PC-9 (cell line): ENCODE measurements around the gene OR56A3. TPM values are rescaled to one million over a fixed set of nuclear protein-coding genes. Genes with fewer than 3 reads are reported as not detected.

ENCODE experiments used
- BruUV-seq: library from RNA; stranded (reverse); fragments of 400-500 nt; replicated peaks from 2 replicates; lab custom pipeline; 2021; lab: Mats Ljungman, UMichigan
- CTCF ChIA-PET: fragments of 300-600 bp; sonication (Branson Sonifier 250); formaldehyde crosslinking; loops from one replicate; lab custom pipeline; 2022; ENCODE audit warnings: antibody characterized with exemption; lab: Charles Lee
- POLR2A ChIA-PET: fragments of 300-600 bp; sonication (Branson Sonifier 250); formaldehyde crosslinking; loops from one replicate; lab custom pipeline; 2022; ENCODE audit warnings: antibody characterized with exemption; ENCODE audit not compliant: unreplicated experiment; lab: Charles Lee
- DNase-seq, 2 experiments: peaks; one replicate each; pipeline versions ENCODE4 v3.0.0 to v3.0.0-alpha.2; 2015 to 2022; ENCODE audit warnings: mixed read lengths in 1 of 2
- H2AFZ ChIP-seq: fragments of 200-600 bp; sonication (generic); 2 replicates; pipeline ENCODE4 v1.8.1; 2017; ENCODE audit warnings: antibody characterized with exemption
- H3F3A ChIP-seq: fragments of 200-600 bp; sonication (generic); 2 replicates; pipeline ENCODE4 v1.8.1; 2017; ENCODE audit warnings: antibody characterized with exemption, mild to moderate bottlenecking, low read depth; ENCODE audit not compliant: insufficient read depth
- H3K27ac ChIP-seq: fragments of 200-600 bp; sonication (generic); 2 replicates; pipeline ENCODE4 v1.6.1; 2016; ENCODE audit warnings: mixed run types
- H3K27me3 ChIP-seq: fragments of 200-600 bp; sonication (generic); 2 replicates; pipeline ENCODE4 v1.6.1; 2016; ENCODE audit warnings: low read depth, mixed run types; ENCODE audit not compliant: insufficient read depth
- H3K36me3 ChIP-seq: fragments of 200-600 bp; sonication (generic); 2 replicates; pipeline ENCODE4 v1.6.1; 2016; ENCODE audit warnings: low read depth, mixed run types
- H3K4me1 ChIP-seq: fragments of 200-600 bp; sonication (generic); replicated peaks from 2 replicates; pipeline ENCODE4 v1.6.1; 2016; ENCODE audit warnings: mixed run types; ENCODE audit not compliant: insufficient read depth
- H3K4me2 ChIP-seq: fragments of 200-600 bp; sonication (generic); 2 replicates; pipeline ENCODE4 v1.6.1; 2017; ENCODE audit warnings: mixed run types
- H3K4me3 ChIP-seq: fragments of 200-600 bp; sonication (generic); 2 replicates; pipeline ENCODE4 v1.6.1; 2016; ENCODE audit warnings: mixed run types
- H3K79me2 ChIP-seq: fragments of 200-600 bp; sonication (generic); 2 replicates; pipeline ENCODE4 v1.6.1; 2017; ENCODE audit warnings: low read depth, mixed run types
- H3K9me2 ChIP-seq: fragments of 200-600 bp; sonication (generic); 2 replicates; pipeline ENCODE4 v1.8.1; 2017; ENCODE audit warnings: mild to moderate bottlenecking; ENCODE audit not compliant: insufficient read depth
- H3K9me3 ChIP-seq: fragments of 200-600 bp; sonication (generic); 2 replicates; pipeline ENCODE4 v1.8.1; 2016; ENCODE audit warnings: low read depth; ENCODE audit not compliant: insufficient read depth
- H4K20me1 ChIP-seq: fragments of 200-600 bp; sonication (generic); 2 replicates; pipeline ENCODE4 v1.8.1; 2017; ENCODE audit not compliant: insufficient read depth
- EZH2 ChIP-seq: fragments of 200-600 bp; sonication (generic); IDR thresholded peaks from 2 replicates; pipeline ENCODE4 v1.8.0; 2017; ENCODE audit warnings: antibody characterized with exemption, low read depth
- intact Hi-C: fragments of 100-400 bp; cut with micrococcal nuclease; formaldehyde crosslinking; loops from one replicate; pipeline ENCODE4 v1.10.0; 2022; ENCODE audit not compliant: unreplicated experiment
- total RNA-seq: library from RNA; stranded (reverse); gene quantifications from 2 replicates; pipeline ENCODE4 v1.2.3, GENCODE V29; 2021
- TF ChIP-seq, protein P1 (sequence below): fragments of 200-600 bp; sonication (generic); conservative IDR thresholded peaks from 2 replicates; pipeline ENCODE4 v1.6.1; 2017; ENCODE audit warnings: mixed run types, antibody characterized with exemption, mild to moderate bottlenecking, moderate library complexity

Gene OR56A3
- total RNA-seq, 1 experiment from 2014 or later: not detected

DNA sequence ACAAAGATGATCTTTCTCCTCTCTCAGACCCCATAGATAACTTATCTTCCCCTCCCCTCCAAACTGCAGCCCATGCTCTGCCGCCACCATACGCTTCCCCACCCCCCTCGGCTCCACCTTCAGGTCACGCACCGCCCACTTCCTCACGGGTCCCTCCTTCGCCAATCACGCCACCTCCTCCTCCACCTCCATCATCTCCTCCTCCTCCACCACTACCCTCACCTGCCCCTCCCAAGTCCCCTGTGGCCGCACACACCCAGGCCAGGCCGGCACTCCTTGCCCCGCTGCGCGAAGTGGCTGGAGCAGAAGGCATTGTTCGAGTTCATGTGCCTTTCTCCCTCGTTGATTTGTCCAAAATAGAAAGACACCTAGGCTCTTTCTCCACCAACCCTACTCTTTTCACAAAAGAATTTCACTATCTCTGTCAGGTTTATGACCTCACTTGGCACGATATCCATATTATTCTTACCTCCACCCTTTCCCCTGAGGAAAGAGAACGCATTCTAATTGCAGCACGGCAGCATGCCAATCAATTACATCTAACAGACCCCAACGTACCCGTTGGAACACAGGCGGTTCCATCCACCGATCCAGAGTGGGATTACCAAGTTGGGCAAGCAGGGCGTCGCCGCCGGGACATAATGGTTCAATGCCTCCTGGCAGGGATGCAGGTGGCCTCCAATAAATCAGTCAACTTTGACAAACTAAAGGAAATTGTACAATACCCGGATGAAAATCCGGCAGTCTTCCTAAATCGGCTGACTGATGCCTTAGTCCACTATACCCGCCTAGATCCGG is 12.3 kb upstream of the OR56A3 start:
- H3K9me2 ChIP-seq: no peaks in the 10 kb centered on the region
- ChIA-PET CTCF (no interaction called here), POLR2A (no interaction called here)
- H3K4me2 ChIP-seq: no peak overlapping the region
- H2AFZ ChIP-seq: no peak overlapping the region
- H3K4me3 ChIP-seq: no peak overlapping the region
- H3K79me2 ChIP-seq: no peaks in the 10 kb centered on the region
- TF ChIP-seq, protein P1, sequence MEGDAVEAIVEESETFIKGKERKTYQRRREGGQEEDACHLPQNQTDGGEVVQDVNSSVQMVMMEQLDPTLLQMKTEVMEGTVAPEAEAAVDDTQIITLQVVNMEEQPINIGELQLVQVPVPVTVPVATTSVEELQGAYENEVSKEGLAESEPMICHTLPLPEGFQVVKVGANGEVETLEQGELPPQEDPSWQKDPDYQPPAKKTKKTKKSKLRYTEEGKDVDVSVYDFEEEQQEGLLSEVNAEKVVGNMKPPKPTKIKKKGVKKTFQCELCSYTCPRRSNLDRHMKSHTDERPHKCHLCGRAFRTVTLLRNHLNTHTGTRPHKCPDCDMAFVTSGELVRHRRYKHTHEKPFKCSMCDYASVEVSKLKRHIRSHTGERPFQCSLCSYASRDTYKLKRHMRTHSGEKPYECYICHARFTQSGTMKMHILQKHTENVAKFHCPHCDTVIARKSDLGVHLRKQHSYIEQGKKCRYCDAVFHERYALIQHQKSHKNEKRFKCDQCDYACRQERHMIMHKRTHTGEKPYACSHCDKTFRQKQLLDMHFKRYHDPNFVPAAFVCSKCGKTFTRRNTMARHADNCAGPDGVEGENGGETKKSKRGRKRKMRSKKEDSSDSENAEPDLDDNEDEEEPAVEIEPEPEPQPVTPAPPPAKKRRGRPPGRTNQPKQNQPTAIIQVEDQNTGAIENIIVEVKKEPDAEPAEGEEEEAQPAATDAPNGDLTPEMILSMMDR: no peak
- no peak for TF ChIP-seq EZH2
- H3K36me3 ChIP-seq: no peaks in the 10 kb centered on the region
- no peaks in the 10 kb centered on the region for H3K9me3 ChIP-seq
- no TSS peak for BruUV-seq
- H3F3A ChIP-seq: no peaks in the 10 kb centered on the region
- no peak overlapping the region for H3K27ac ChIP-seq
- no peak for DNase-seq
- intact Hi-C loops: no loop called here
- H3K27me3 ChIP-seq: peaks cover 12% of the 10 kb centered on the region
- H4K20me1 ChIP-seq: no peaks in the 10 kb centered on the region
- no peaks in the 10 kb centered on the region for H3K4me1 ChIP-seq

DNA sequence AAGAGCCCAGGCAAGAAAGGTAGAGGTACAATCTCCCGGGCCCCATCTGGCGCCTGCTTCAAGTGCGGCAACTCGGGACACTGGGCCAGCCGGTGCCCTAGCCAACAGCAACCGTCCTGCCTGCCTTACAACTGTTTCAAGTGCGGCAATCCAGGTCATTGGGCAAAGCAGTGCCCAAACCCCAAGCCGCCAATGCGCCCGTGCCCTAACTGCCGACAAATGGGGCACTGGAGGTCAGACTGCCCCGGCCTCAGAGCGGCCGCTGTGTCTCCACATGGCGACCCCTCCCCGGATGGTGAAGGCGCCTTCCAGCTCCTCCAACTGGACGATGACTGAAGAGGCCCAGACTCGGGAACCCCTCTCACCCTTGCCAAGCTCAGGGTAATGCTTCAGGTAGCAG is 11.4 kb upstream of the OR56A3 start:
- Histone ChIP-seq H2AFZ (no peak overlapping the region), H3K9me3 (no peaks in the 10 kb centered on the region), H3K27me3 (peaks cover 12% of the 10 kb centered on the region), H3K36me3 (no peaks in the 10 kb centered on the region), H3K4me2 (no peak overlapping the region), H3K27ac (no peak overlapping the region), H3K4me1 (no peaks in the 10 kb centered on the region), H3F3A (no peaks in the 10 kb centered on the region), H4K20me1 (no peaks in the 10 kb centered on the region), H3K4me3 (no peak overlapping the region), H3K79me2 (no peaks in the 10 kb centered on the region), H3K9me2 (no peaks in the 10 kb centered on the region)
- DNase-seq: no peak
- no TSS peak for BruUV-seq
- TF ChIP-seq, protein P1: no peak
- TF ChIP-seq EZH2: no peak
- POLR2A ChIA-PET: no interaction called here
- CTCF ChIA-PET: no interaction called here
- intact Hi-C loops: no loop called here

DNA sequence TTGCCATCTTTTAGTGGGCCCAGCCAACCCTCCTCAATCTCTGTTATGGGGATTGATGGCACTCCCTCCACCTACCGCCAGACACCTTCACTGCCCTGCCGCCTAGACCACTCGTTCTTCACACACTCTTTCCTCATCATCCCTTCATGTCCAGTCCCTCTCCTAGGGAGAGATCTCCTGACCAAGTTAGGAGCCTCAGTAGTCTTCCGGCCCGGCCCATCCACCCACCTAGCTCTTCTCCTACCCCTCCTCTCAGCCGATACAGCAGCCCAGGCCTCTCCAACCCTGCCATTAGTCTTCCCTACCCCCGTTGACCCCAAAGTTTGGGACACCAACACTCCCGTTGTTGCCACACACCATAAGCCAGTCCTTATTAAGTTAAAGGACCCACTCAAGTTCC is 11.0 kb upstream of the OR56A3 start:
- H3K9me3 ChIP-seq: no peaks in the 10 kb centered on the region
- CTCF ChIA-PET: no interaction called here
- H3K9me2 ChIP-seq: no peaks in the 10 kb centered on the region
- H4K20me1 ChIP-seq: no peaks in the 10 kb centered on the region
- no peak overlapping the region for H2AFZ ChIP-seq
- TF ChIP-seq, protein P1: no peak
- no peak for TF ChIP-seq EZH2
- no peak overlapping the region for H3K27ac ChIP-seq
- no peaks in the 10 kb centered on the region for H3F3A ChIP-seq
- BruUV-seq: no TSS peak
- no peaks in the 10 kb centered on the region for H3K36me3 ChIP-seq
- POLR2A ChIA-PET: no interaction called here
- H3K79me2 ChIP-seq: no peaks in the 10 kb centered on the region
- peaks cover 12% of the 10 kb centered on the region for H3K27me3 ChIP-seq
- intact Hi-C loops: no loop called here
- H3K4me3 ChIP-seq: no peak overlapping the region
- no peaks in the 10 kb centered on the region for H3K4me1 ChIP-seq
- DNase-seq: no peak
- no peak overlapping the region for H3K4me2 ChIP-seq
